Measurements from ENCODE around the gene B4GALT1.

Gene B4GALT1

DNA sequence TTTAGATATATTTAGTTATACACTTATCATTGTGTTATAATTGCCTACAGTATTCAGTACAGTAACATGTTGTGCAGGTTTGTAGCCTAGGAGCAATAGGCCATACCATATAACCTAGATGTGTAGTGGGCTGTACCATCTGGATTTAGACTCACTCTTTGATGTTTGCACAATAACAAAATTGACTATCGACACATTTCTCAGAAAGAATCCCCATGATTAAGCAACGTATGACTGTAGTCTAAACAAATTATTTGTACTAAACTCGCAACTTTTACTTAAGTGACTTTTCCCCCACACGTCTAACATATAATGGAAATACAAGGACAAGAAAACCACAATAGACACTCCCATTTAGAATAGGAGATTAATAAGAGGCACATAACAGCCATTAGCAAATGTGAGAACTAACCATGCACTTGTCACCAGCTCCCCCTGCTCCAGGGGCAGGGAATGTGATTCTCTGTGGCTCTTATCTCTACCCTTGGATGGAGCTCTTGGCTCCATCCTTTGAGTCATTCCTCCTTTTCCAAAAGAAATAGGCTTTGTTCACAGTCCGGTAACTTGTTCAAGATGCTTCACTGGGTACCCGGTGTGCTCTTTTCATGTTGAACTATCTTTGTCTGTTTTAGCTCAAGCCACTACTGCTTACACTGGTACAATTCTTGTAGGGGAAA, 8.7 kb upstream of the B4GALT1 start:
- TF ChIP-seq, protein P1, sequence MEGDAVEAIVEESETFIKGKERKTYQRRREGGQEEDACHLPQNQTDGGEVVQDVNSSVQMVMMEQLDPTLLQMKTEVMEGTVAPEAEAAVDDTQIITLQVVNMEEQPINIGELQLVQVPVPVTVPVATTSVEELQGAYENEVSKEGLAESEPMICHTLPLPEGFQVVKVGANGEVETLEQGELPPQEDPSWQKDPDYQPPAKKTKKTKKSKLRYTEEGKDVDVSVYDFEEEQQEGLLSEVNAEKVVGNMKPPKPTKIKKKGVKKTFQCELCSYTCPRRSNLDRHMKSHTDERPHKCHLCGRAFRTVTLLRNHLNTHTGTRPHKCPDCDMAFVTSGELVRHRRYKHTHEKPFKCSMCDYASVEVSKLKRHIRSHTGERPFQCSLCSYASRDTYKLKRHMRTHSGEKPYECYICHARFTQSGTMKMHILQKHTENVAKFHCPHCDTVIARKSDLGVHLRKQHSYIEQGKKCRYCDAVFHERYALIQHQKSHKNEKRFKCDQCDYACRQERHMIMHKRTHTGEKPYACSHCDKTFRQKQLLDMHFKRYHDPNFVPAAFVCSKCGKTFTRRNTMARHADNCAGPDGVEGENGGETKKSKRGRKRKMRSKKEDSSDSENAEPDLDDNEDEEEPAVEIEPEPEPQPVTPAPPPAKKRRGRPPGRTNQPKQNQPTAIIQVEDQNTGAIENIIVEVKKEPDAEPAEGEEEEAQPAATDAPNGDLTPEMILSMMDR (IDR thresholded peaks at IDR 0.05; ENCODE audit: low read depth, low read length, missing control alignments), result no peak
- H3K4me3 ChIP-seq (ENCODE audit: low read depth, low read length), result no peak overlapping the region
- DNase-seq (ENCODE audit: low read depth), result no peak

DNA sequence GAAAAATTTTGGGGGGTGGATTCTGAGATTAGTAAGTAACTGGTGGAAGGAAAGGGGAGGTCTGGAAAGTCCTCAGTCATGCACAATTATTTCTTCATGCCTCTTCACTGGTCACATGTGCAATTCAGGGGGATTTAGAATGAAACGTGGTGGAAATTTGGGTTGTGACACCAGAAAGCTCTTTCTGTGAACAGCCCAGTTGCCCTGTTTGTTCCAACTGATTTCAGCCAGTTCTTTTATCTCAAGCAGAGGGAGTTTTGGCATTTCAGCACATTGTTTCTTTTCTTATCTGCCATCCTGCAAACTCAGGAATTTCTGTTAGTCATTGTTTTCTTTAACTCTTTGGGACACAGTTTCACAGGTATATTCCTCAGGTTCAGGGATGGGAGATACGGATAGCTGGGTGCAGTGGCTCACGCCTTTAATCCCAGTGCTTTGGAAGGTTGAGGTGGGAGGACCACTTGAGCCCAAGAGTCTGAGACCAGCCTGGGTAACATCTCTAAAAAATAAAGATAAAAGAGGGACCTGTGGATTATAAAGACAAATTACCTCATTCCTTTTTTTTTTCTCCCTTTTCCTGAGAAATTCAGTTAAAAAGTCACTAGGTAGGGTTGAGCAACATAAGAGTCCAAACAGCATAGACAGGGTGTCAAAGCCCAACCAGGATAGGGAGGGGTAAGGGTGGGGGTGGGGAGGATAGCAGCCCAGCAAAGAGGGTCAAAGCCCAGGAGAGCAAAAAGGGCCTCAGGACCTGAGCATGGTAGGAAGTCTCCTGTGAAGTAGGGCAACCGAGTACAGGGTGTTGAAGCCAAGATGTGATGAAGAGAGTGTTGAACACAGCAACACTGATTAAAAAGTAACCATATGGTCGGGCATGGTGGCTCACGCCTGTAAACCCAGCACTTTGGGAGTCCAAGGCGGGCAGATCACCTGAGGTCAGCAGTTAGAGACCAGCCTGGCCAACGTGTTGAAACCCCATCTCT, 5.4 kb upstream of the B4GALT1 start:
- no peak overlapping the region for H3K4me3 ChIP-seq (ENCODE audit: low read depth, low read length)
- DNase-seq (ENCODE audit: low read depth), result no peak

DNA sequence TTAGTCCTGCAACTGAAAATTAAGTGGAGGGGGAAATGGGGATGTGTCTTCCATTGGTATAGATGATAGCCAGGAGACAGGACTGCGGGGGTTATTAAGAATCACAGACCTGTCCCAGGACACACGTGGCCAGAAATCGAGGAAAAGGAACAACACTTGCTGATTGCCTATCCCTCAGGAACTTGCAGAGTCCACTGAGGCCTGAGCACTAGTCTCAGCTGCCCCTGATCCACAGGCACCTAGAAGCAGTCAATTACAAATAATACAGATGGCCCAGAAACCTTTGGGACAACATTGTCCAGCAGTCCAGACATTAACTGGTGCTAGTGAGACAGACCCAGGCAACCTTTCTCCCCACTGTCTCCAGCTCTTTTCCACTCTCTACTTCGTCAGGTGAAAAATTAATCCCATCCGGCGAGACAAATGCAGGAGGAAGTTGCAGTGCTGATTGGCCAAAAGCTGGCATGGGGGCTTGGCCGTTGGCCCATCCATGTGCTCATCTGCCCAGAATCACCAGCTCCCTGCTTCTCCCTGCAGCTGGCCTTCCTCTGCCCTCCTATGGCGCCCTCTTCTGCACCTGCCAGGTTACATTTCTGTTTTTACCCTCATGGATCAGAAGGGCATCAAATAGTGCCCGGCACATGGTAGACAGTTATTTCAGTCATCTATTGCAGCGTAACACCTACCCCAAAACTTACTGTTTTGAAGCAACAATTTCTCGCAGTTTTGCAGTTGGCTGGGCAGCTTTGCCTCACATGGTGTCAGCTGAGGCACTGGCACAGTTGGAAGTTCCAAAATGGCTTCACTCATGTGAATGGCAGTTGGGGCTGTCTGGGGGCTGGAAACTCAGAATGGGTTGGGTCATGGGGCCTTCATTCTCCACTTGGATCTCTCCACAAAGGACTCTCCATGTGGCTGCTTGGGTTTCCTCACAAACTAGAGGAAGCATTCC, 3.6 kb upstream of the B4GALT1 start:
- H3K4me3 ChIP-seq (ENCODE audit: low read depth, low read length), result no peak overlapping the region
- DNase-seq (ENCODE audit: low read depth), result no peak
- TF ChIP-seq, protein P1 (IDR thresholded peaks at IDR 0.05; ENCODE audit: low read depth, low read length, missing control alignments), result peak; percentile 53

More for the DNA sequence above, 5.4 kb upstream of the B4GALT1 start:
- TF ChIP-seq, protein P1 (IDR thresholded peaks at IDR 0.05; ENCODE audit: low read depth, low read length, missing control alignments), result no peak

DNA sequence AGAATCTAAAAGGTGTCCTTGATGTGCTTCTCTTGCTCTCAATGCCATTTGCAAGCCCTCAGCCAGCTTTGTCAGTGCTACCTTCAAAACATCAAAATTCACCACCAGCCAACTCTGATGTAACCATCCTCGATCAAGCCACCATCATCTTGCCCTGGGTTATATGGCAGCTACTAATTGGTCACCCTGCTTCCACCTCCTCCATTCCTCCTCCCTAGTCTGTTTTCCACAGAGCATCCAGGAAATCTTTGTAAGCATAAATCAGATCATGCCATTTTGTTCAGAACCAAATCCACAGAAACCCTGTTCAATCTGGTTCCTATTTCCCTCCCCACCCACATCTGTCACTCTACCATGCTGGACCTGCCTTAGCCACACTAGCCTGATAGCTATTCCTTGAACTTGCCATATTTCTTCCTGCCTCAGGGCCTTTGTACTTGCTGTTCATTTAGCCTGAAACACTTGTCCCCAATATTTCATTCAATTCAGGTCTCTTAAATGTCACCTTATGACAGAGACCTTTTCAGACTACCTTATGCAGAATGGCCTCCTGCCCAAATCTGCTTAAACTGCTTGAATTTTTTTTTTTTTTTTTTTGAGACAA, 1.9 kb upstream of the B4GALT1 start:
- H3K4me3 ChIP-seq (ENCODE audit: low read depth, low read length), result no peak overlapping the region
- TF ChIP-seq, protein P1 (IDR thresholded peaks at IDR 0.05; ENCODE audit: low read depth, low read length, missing control alignments), result no peak
- no peak for DNase-seq (ENCODE audit: low read depth)

DNA sequence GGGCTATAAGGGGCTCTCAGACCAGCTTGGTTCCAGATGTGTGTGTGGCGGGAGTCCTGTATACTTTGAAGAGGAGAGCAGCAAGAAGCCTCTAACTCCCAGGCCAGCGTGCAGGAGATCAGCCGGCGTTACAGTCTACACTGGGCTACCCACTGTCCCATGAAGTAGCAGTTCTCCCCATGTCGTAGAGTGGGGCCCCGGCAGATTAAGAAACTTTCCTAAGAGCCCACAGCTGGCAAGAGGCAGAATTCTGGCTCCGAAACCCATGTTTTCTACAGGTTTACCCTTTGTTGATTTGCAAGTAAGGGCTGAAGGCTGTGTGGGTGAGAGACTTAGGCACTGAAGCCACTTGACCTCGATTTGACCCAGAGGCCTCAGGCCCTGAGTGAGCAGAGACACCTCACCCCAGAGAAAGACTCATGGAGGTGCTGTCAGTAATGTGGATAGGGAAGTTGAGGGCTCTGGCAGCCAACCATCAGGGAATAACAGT, 881 bp upstream of the B4GALT1 start:
- TF ChIP-seq, protein P1 (IDR thresholded peaks at IDR 0.05; ENCODE audit: low read depth, low read length, missing control alignments), result no peak
- peak overlapping the region; percentile 62 for H3K4me3 ChIP-seq (ENCODE audit: low read depth, low read length)
- DNase-seq (ENCODE audit: low read depth), result no peak
